Stomach smooth muscle (tissue), 2 donors: ENCODE measurements around the gene PKD1L1.
"Not testable (repeated sequence)": the region's sequence is repeated elsewhere in the genome, so short reads cannot be mapped to it uniquely, and the experiment has no call there.

Experiments
- H3K27ac ChIP-seq: one replicate; pipeline ENCODE4 v1.7.0; 2013; ENCODE audit warnings: mild to moderate bottlenecking, low read length, inconsistent platforms
- H3K27me3 ChIP-seq, 2 donors: one replicate each; pipeline ENCODE4 v1.7.0; 2013; ENCODE audit warnings: low read length in 2 of 2; ENCODE audit not compliant: insufficient read depth in 2 of 2, control insufficient read depth in 1 of 2
- H3K36me3 ChIP-seq, 2 donors: one replicate each; pipeline ENCODE4 v1.7.0; 2013; ENCODE audit warnings: low read length in 2 of 2; ENCODE audit not compliant: control insufficient read depth in 2 of 2, insufficient read depth in 2 of 2
- H3K4me1 ChIP-seq: one replicate; pipeline ENCODE4 v1.7.0; 2013; ENCODE audit warnings: low read length; ENCODE audit not compliant: control insufficient read depth, insufficient read depth
- H3K4me3 ChIP-seq, 2 donors: one replicate each; pipeline ENCODE4 v1.7.0; 2013; ENCODE audit warnings: low read length in 2 of 2
- H3K9ac ChIP-seq, 2 donors: one replicate each; pipeline ENCODE4 v1.7.0; 2013; ENCODE audit warnings: low read length in 2 of 2, mild to moderate bottlenecking in 1 of 2
- H3K9me3 ChIP-seq, 2 donors: one replicate each; pipeline ENCODE4 v1.7.0; 2013; ENCODE audit warnings: low read length in 2 of 2; ENCODE audit not compliant: control insufficient read depth in 2 of 2
- donor health status: healthy.
- donor health status: Pancreatic carcinoma.

PKD1L1 gene

DNA sequence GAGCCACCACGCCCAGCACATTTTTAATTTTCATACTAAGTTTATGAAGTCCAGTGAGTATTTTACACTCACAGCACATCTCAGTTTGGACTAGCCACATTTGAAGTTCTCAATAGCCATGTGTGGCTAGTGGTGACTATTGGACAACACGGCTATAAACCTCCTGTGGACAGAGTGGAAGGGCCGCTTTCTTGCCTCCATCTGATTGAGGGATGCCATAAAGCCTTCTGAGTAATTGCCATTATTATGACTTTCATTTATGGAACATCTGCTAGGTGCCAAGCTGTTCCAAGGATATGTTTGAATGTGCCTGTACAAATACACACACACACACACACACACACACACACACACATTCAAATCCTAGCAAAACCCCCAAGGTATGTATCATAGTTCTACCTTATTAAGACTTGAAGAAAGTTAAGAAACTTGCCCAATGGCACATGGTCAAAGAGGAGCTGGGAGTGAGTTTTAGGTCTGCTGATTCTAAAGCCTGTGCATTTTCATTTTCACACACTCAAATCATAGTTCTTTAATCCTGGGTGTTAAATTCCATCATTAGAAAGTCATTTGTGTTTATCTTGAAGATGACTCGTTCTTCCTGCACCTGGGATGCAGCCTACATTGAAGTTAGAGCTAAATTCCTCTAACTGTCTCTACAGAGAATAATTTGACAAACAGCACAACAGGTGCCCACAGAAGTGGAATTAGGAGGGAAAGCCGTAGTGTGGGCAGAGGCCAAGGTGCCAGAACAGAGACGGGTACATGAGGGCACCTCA lies 143.3 kb downstream of the PKD1L1 start:
- Histone ChIP-seq H3K4me1 (peaks cover 14% of the 10 kb centered on the region), H3K27me3 (no peaks in the 10 kb centered on the region), H3K36me3 (no peaks in the 10 kb centered on the region), H3K27ac (no peak overlapping the region), H3K4me3 (no peak overlapping the region), H3K9ac (no peak overlapping the region), H3K9me3 (no peaks in the 10 kb centered on the region)

DNA sequence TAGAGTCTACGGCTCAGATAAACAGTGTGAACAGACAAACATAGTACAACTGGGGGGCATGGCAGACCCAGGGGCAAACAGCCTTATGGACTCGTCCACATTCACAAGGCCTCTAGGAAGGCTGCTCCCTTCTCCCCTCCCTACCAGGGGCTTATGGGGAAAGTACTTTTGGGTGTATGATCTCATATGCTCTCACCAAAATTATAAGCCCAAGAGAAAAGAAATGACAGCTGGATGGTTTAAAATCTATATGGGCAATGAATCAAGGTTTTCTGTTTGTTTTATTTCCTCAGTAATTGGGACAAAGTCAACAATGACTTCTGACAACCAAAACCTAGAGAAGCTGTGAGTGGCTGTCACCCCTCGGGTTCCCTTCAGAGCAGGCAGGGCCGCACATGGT lies 144.4 kb downstream of the PKD1L1 start:
- Histone ChIP-seq H3K4me3 (no peak overlapping the region), H3K9me3 (no peaks in the 10 kb centered on the region), H3K27ac (no peak overlapping the region), H3K9ac (no peak overlapping the region), H3K27me3 (no peaks in the 10 kb centered on the region), H3K36me3 (no peaks in the 10 kb centered on the region), H3K4me1 (peaks cover 14% of the 10 kb centered on the region)

DNA sequence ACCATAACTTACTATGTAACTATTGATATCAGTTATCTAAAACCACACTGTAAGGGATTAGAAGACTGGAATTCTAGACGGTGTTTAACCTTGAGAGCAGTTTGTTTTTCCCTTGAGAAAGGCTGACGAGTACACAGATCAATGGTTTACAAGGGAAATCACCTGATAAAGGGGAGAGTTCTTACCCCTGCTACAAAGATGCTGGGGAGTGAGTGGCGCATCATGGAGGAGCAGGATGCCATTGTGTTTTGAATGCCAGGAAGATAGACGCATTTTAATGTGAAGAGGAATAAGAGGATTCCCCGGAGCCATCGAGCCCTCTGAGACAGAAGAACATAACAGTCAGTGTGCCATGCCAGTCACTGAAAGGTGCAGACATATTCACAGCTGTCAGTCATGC lies 145.2 kb downstream of the PKD1L1 start:
- Histone ChIP-seq H3K9me3 (no peaks in the 10 kb centered on the region), H3K4me1 (peaks cover 14% of the 10 kb centered on the region), H3K36me3 (no peaks in the 10 kb centered on the region), H3K27ac (no peak overlapping the region), H3K9ac (no peak overlapping the region), H3K4me3 (no peak overlapping the region), H3K27me3 (no peaks in the 10 kb centered on the region)

DNA sequence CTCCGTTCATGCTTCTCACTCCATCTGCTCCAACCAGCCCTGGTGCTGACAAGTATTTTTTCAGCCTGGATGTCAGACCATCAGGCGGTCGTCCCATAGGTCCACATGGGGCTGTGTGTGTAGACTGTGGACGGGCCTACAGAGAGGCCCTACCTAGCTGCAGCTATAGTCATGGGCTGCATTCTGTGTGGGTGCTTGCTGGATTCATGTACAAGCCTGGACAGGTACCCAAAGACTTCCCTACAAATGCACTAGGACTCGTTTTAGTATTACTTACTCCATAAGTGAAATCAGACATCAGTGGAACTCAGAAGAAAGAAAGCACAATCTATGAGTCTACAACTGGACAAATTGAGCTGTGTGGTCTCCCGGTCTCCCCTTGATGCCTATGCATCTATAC lies 146.8 kb downstream of the PKD1L1 start:
- H3K36me3 ChIP-seq: no peaks in the 10 kb centered on the region
- peaks cover 3% of the 10 kb centered on the region for H3K4me1 ChIP-seq
- H3K9ac ChIP-seq: no peak overlapping the region
- H3K27ac ChIP-seq: no peak overlapping the region
- no peaks in the 10 kb centered on the region for H3K9me3 ChIP-seq
- H3K4me3 ChIP-seq: no peak overlapping the region
- H3K27me3 ChIP-seq: no peaks in the 10 kb centered on the region

DNA sequence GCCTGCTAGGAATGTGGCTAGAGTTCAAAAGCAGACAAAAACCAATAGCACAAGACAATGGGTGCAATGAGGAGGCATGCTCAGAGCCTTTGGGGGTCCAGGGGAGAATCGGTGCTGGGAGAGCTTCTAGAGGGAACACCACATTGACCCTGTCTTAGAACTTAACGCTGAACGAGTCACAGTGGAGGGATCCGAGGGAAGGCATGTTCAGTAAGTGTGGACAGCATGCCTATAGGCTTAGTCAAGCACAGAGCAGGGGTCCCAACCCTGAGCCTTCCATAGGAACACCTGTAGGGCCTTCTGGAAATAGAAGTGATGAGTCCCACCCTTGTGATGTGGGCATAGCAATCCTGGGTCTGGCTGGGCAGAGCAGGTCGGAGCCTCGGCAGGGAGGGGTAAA lies 148.7 kb downstream of the PKD1L1 start:
- Histone ChIP-seq H3K4me1 (no peaks in the 10 kb centered on the region), H3K36me3 (no peaks in the 10 kb centered on the region), H3K9ac (no peak overlapping the region), H3K27me3 (no peaks in the 10 kb centered on the region), H3K27ac (no peak overlapping the region), H3K9me3 (no peaks in the 10 kb centered on the region), H3K4me3 (no peak overlapping the region)

DNA sequence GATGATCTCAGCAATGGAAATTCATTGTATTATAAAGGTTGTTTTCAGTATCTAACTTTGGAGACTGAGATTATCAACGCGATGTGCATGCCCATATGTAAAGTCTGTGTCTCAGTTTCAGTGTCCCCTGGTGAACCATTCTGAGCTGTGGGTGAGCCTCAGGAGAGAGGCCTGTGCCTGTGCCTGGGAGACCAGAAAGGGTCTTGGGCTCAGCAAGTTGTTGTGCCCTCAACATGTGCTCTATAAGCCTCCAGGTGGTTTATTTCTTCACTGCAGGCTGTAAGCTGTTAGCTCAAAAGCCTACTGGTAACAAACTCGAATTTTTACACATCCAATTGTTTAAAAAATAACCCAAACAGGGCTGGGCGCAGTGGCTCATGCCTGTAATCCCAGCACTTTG lies 151.9 kb downstream of the PKD1L1 start:
- Histone ChIP-seq H3K4me3 (no peak overlapping the region), H3K9me3 (no peaks in the 10 kb centered on the region), H3K4me1 (no peaks in the 10 kb centered on the region), H3K36me3 (no peaks in the 10 kb centered on the region), H3K27me3 (no peaks in the 10 kb centered on the region), H3K27ac (no peak overlapping the region), H3K9ac (no peak overlapping the region)

DNA sequence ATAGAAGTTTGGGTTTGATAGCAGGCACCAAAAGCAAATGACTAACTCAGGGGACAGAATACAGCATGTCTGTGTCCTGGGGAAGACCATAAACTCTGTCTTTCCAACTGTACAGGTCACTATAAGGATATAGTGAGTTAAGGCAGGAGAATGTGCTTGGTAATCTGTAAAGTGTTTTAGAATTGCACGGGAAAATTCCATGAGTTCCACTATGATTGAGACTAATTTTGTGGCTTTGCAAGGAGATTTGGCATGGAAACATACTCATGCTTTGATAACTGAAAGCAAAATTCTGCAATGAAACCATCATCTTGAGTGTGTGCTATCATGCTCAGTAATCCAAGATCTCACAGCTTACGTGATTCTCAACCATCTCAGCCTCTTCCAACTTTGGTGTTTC lies 152.6 kb downstream of the PKD1L1 start:
- no peaks in the 10 kb centered on the region for H3K36me3 ChIP-seq
- no peaks in the 10 kb centered on the region for H3K9me3 ChIP-seq
- no peak overlapping the region for H3K9ac ChIP-seq
- no peaks in the 10 kb centered on the region for H3K27me3 ChIP-seq
- no peaks in the 10 kb centered on the region for H3K4me1 ChIP-seq
- H3K4me3 ChIP-seq: no peak overlapping the region
- no peak overlapping the region for H3K27ac ChIP-seq

DNA sequence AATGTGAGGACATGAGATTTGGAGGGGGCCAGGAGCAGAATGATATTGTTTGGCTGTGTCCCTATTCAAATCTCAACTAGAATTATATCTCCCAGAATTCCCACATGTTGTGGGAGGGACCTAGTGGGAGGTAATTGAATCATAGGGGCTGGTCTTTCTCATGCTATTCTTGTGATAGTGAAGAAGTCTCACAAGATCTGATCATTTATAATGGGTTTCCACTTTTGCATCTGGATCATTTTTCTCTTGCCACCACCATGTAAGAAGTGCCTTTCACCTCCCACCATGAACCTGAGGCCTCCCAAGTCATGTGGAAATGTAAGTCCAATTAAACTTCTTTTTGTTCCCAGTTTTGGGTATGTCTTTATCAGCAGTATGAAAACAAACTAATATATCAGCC lies 153.1 kb downstream of the PKD1L1 start:
- not testable (repeated sequence) for H3K36me3 ChIP-seq, H3K27me3 ChIP-seq, H3K9me3 ChIP-seq, H3K27ac ChIP-seq, H3K4me3 ChIP-seq, H3K9ac ChIP-seq, H3K4me1 ChIP-seq

DNA sequence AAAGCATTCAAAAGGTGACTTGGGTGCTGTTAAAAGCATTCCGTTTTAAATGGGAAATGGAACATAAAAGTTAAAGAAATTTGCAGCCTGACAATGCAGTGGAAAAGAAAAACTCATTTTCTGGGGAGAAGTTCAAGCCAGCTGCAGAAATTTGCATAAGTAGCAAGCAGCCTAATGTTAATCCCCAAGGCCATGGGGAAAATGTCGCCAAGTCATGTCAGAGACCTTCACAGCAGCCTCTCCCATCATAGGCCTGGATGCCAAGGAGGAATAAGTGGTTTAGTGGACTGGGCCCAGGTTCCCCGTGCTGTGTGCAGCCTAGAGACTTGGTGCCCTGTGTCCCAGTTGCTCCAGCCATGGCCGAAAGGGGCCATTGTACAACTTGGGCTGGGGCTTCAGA lies 154.2 kb downstream of the PKD1L1 start:
- no peaks in the 10 kb centered on the region for H3K27me3 ChIP-seq
- no peaks in the 10 kb centered on the region for H3K9me3 ChIP-seq
- no peak overlapping the region for H3K4me3 ChIP-seq
- H3K27ac ChIP-seq: no peak overlapping the region
- H3K36me3 ChIP-seq: no peaks in the 10 kb centered on the region
- no peaks in the 10 kb centered on the region for H3K4me1 ChIP-seq
- no peak overlapping the region for H3K9ac ChIP-seq

DNA sequence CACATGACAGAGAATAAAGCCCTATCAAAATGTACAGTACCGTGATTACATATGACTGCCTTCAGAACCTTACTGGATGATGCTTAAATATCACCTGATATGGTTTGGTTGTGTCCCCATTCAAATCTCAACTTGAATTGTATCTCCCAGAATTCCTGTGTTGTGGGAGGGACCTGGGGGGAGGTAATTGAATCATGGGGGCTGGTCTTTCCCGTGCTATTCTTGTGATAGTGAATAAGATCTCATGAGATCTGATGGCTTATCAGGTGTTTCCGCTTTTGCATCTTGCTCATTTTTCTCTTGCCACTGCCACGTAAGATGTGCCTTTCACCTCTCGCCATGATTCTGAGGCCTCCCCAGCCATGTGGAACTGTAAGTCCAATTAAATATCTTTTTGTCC lies 155.1 kb downstream of the PKD1L1 start:
- H3K4me3 ChIP-seq, H3K9me3 ChIP-seq, H3K36me3 ChIP-seq, H3K9ac ChIP-seq, H3K27ac ChIP-seq, H3K4me1 ChIP-seq, H3K27me3 ChIP-seq: not testable (repeated sequence)

DNA sequence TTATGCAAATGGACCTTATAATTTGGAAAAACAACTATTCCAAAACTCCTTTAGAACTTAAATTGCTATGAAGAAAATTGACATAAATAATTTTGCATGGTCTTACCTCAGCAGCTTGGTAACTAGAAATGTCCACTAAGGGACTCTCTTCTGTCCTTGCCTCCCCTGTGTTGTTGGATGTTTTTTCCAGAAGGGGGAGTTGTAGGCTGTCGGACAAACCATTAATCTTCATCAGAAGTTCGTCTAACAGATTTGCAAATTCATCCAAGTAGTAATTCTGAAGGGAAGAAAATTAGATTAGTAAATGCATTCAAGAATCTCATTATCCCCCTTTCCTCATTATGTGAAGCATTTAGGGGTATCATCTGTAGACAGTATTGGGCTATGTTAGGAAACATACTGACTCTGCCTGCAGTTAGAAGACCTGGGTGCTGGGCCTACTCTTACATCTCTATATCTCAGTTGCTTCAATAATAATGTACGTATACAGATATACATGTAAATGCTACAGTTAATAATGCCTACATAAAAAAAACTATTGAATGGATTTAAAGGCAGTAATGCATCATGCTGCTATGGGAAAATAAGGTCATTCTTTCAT lies 155.6 kb downstream of the PKD1L1 start:
- no peak overlapping the region for H3K27ac ChIP-seq
- no peaks in the 10 kb centered on the region for H3K27me3 ChIP-seq
- H3K4me1 ChIP-seq: no peaks in the 10 kb centered on the region
- no peaks in the 10 kb centered on the region for H3K36me3 ChIP-seq
- H3K9me3 ChIP-seq: no peaks in the 10 kb centered on the region
- no peak overlapping the region for H3K9ac ChIP-seq
- no peak overlapping the region for H3K4me3 ChIP-seq
